SK-N-SH (cell line): ENCODE results near the gene CALD1.

Experiments used
- CHD2 ChIP-seq: fragments of 150-350 bp; IDR thresholded peaks from 2 replicates; pipeline ENCODE4 v1.6.1; 2018; ENCODE audit warnings: low read length; ENCODE audit not compliant: partially characterized antibody
- POLR2AphosphoS5 ChIP-seq: IDR thresholded peaks from 2 replicates; pipeline ENCODE4 v1.6.1; 2012; ENCODE audit warnings: low read depth, low read length
- RAD21 ChIP-seq: IDR thresholded peaks from 2 replicates; pipeline ENCODE4 v1.6.1; 2012; ENCODE audit warnings: mild to moderate bottlenecking, low read length
- USF1 ChIP-seq: IDR thresholded peaks from 2 replicates; pipeline ENCODE4 v1.4.0; 2012; ENCODE audit warnings: low read depth, borderline replicate concordance
- TF ChIP-seq, protein P1 (sequence below): fragments of 200-600 bp; sonication (generic); IDR thresholded peaks from 2 replicates; pipeline ENCODE4 v1.6.1; 2017; ENCODE audit warnings: antibody characterized with exemption, mild to moderate bottlenecking, moderate library complexity

- TF ChIP-seq, protein P1, sequence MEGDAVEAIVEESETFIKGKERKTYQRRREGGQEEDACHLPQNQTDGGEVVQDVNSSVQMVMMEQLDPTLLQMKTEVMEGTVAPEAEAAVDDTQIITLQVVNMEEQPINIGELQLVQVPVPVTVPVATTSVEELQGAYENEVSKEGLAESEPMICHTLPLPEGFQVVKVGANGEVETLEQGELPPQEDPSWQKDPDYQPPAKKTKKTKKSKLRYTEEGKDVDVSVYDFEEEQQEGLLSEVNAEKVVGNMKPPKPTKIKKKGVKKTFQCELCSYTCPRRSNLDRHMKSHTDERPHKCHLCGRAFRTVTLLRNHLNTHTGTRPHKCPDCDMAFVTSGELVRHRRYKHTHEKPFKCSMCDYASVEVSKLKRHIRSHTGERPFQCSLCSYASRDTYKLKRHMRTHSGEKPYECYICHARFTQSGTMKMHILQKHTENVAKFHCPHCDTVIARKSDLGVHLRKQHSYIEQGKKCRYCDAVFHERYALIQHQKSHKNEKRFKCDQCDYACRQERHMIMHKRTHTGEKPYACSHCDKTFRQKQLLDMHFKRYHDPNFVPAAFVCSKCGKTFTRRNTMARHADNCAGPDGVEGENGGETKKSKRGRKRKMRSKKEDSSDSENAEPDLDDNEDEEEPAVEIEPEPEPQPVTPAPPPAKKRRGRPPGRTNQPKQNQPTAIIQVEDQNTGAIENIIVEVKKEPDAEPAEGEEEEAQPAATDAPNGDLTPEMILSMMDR: no peak
- TF ChIP-seq POLR2AphosphoS5 (no peak), RAD21 (no peak), CHD2 (no peak), USF1 (no peak)
Measured at GRCh38 chr7:134993877-134994456, 214.5 kb downstream of the CALD1 start.
